GM19238 (cell line): Measurements from ENCODE around the gene TMEM169.
"Not testable (repeated sequence)": the region's sequence is repeated elsewhere in the genome, so short reads cannot be mapped to it uniquely, and the experiment has no call there.

ENCODE experiments used
- DNase-seq: peaks from one replicate; pipeline ENCODE4 v3.0.0; 2011; ENCODE audit warnings: low spot score; ENCODE audit not compliant: insufficient read length

The TMEM169 gene

GRCh38 chr2:216071111-216071851, 10.4 kb upstream of the TMEM169 start:
- no peak for DNase-seq

DNA sequence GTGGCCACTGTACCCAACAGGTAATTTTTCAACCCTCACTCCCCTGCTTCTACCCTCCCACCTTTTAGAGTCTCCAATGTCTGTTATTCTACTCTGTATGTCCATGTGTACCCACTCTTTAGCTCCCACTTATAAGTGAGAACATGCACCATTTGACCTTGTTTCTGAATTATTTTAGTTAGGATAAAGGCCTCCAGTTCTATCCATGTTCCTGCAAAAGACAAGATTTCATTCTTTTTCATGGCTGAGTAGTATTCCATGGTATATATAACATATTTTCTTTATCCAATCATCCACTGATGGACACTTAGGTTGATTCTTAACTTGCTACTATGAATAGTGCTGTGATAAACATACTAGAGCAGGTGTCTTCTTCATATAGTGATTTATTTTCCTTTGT, 9.2 kb upstream of the TMEM169 start:
- DNase-seq = no peak

- DNase-seq = no peak
Measured at GRCh38 chr2:216073773-216074172, 7.9 kb upstream of the TMEM169 start.

- DNase-seq = no peak
Measured at GRCh38 chr2:216074380-216074779, 7.3 kb upstream of the TMEM169 start.

DNA sequence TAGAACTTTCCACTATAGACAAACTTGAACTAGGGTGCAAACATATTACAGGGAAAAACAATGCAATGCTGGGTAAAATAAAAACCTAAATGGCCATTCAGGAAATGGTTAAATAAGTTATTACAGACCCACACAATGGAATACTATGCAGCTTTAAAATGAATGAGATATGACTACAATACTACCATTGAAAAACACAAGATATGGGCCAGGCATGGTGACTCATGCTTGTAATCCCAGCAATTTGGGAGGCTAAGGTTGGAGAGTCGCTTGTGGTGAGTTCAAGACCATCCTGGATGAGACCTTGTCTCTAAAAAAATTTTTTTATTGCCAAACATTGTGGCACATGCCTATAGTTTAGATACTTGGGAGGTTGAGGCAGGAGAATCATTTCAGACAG, 6.9 kb upstream of the TMEM169 start:
- no peak for DNase-seq

- DNase-seq = no peak
Measured at GRCh38 chr2:216075510-216076485, 5.9 kb upstream of the TMEM169 start.

DNA sequence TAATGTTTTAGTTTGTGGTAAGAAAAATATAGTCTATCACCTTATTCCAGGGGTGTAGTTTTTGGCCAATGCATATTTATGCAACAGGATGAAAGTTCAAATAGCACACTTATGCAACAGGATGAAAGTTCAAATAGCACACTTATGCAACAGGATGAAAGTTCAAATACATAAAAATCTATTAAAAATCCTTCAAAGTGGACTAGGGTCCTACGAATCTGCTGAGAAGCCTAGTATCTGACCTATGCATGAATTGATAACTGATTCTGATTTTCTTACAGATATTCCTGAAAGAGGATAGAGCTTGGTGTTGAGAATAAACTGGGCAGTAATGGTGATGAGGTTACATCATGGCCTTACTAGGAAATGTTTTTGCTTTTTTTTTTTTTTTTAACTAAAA, 2.9 kb upstream of the TMEM169 start:
- DNase-seq = no peak

- not testable (repeated sequence) for DNase-seq
Measured at GRCh38 chr2:216080048-216080447, 1.7 kb upstream of the TMEM169 start.

DNA sequence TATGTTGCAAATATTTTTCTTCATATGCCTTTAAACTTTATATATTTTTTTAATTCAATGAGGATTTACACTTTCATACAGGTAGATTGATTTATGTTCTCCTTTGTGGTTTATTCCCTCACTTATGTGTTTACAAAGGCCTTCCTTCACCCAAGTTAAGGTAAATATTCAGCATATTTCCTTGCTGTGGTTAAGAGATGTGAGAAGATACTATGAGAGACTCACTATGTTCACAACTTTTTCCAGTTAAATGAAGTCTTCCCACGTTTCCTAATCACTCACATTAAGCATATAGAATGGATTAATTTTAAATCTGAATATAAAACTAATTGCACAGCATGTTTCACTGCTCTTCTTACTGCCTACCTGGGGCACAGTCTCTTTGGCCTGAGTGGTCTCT, 707 bp upstream of the TMEM169 start:
- no peak for DNase-seq

DNA sequence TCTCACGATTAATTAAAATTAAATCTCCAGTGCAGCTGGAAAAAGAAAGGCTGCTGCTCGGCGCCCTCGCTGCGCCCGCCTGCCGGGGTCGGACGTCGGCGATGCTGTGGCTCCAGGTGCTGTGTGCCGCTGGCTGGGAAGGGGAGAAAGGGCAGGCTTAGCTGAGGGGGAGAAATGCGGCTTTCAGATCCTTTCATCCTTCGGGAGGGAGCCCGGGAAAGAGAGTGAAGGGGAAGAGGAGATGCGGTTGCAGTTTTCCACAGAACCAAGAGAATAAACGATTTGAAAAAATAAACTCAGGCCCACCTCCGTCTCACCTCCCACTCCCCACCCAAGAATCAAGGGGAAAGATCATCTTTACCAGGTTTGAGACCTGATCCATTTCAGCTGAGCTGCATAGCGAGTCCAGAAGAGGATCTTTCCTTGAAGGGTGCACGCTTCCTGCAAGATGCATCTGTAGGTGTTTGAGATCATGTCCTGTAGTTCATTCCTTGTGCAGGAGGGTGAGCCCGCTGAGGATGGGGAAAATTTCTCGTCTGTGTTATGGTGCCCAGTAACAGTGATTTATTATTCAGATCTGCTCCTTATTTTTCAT, 495 bp downstream of the TMEM169 start:
- no peak for DNase-seq

DNA sequence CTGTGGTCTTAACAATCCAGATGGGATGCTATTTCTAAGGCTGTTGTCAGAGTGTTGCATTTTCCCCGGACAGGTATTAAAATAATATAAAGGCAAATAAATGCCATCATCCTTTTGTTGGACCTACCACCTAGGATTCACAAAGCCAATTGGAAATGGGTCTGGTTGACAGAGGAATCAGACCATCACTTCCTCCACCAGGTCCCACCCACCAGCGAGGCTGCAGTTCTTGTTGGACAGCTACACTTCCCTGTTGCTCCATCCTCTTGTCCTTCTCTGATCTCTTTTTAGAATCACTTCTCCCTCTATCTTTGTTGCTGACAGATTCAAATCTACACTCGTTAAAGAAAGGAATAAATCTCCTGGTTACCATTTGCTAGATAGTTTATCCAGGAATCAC, 1.1 kb downstream of the TMEM169 start:
- no peak for DNase-seq

GRCh38 chr2:216083464-216084281, 2.0 kb downstream of the TMEM169 start:
- DNase-seq = no peak

DNA sequence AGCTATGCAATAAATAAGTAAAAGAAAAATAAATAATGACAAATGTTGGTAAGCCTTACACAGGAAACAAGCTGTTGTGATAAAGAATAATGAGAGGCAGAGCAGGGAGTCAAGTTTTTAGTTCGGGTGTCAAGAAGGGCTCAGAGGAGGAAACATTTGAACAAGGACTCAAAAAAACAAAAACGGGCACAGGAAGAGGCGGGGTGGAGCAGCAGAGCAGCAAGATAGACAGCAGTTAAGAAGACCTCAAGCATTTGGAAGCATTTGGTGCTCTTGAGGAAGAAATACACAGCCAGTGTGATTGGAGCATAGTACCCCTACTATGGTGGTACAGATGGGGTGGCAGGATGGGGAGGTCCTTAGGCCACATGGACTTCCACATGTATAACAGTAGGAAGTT, 2.8 kb downstream of the TMEM169 start:
- no peak for DNase-seq

DNA sequence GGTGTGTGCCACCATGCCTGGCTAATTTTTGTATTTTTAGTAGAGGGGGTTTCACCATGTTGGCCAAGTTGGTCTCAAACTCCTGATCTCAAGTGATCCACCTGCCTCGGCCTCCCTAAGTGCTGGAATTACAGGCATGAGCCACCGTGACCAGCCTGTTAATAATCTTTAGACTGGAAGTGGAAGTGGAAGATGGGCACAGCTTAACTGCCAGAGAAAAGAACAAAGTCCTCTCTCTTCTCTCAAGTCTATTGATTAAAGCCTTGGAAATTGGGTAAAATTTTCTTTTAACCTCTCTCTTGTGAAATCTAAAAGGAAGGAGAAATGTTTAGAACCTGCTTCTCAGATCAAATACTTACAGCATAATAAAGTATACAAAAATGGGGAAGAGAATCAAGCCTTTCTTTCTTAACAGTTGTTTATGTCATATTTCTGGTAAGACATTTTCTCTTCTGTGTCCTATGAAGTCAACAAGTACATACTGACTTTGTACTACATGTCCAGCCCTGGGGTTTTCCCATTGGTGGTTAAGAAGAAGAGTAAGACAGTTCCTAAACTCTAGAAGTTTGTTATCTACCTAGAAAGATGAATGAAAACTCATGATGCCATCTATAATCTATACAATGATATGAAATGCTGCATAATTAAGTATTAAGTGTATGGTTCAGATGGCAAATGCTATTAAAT, 4.6 kb downstream of the TMEM169 start:
- no peak for DNase-seq

- DNase-seq = no peak
Measured at GRCh38 chr2:216090369-216090786, 8.7 kb downstream of the TMEM169 start.

GRCh38 chr2:216092646-216093045, 10.9 kb downstream of the TMEM169 start:
- no peak for DNase-seq

DNA sequence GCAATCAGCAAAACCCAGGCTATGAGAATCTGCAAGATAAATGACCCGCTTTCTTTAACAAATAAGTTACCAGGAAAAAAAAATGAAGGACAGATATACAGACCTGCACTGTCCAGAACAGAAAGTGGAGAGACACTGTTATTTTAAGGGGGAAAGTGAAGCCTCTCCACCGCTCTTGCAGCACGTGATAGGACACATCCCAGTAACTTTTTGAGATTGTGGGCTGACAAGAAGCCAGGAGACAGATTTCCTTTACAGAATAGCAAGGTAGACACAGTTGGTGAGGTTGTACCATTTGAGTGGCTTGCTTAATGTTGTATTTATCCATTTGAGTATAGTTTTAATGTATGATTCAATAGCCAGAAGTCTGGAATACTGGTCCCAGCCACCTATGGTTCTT, 13.0 kb downstream of the TMEM169 start:
- no peak for DNase-seq

GRCh38 chr2:216098421-216099334, 17.0 kb downstream of the TMEM169 start:
- DNase-seq = no peak

GRCh38 chr2:216101109-216101508, 19.4 kb downstream of the TMEM169 start:
- no peak for DNase-seq

DNA sequence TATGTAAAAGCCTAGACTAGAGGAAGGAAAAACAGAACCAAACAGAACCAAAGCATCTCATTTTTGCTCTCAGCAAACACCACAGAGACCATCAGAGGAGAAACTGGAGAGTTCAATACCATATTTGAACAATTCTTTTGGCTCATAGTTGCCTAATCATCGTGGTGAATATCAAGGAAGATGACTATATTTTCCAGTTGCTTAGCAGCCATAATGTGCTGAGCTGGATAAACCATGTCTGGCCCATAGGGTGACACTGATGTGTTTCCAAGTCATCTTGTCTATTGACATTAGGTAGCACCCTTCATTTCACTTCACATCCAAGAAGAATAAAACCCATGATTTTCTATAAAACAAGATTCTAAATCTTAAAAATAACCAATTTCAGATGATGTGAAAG, 21.5 kb downstream of the TMEM169 start:
- no peak for DNase-seq
